ENCODE measurements around the gene SH3RF2. TPM values are rescaled to one million over a fixed set of nuclear protein-coding genes. Genes with fewer than 3 reads are reported as not detected.

SH3RF2 gene
- polyA plus RNA-seq, 1 experiment, result 0.45 TPM

- peaks cover 8% of the 10 kb centered on the region for H3K27me3 ChIP-seq (ENCODE audit: control insufficient read depth, insufficient read depth, low read length)
- CTCF ChIA-PET, result no interaction called here
These were observed 30.0 kb upstream of the SH3RF2 start for GRCh38 chr5:145906401-145906800.

GRCh38 chr5:145908206-145908960 is 28.0 kb upstream of the SH3RF2 start:
- H3K4me3 ChIP-seq (ENCODE audit: low read depth, low read length), result no peak overlapping the region
- no peak for DNase-seq (ENCODE audit: low read depth)
- no peaks in the 10 kb centered on the region for H3K36me3 ChIP-seq (ENCODE audit: control insufficient read depth, insufficient read depth, low read length)
- TF ChIP-seq, protein P1, sequence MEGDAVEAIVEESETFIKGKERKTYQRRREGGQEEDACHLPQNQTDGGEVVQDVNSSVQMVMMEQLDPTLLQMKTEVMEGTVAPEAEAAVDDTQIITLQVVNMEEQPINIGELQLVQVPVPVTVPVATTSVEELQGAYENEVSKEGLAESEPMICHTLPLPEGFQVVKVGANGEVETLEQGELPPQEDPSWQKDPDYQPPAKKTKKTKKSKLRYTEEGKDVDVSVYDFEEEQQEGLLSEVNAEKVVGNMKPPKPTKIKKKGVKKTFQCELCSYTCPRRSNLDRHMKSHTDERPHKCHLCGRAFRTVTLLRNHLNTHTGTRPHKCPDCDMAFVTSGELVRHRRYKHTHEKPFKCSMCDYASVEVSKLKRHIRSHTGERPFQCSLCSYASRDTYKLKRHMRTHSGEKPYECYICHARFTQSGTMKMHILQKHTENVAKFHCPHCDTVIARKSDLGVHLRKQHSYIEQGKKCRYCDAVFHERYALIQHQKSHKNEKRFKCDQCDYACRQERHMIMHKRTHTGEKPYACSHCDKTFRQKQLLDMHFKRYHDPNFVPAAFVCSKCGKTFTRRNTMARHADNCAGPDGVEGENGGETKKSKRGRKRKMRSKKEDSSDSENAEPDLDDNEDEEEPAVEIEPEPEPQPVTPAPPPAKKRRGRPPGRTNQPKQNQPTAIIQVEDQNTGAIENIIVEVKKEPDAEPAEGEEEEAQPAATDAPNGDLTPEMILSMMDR (IDR thresholded peaks at IDR 0.05; ENCODE audit: insufficient read depth, low read depth, low read length), result no peak
- ChIA-PET CTCF (interaction anchor here (0.7 to 1.3 kb wide), 3 partner anchors 19 to 143 kb away, joined by 3 read pairs; no protein-coding TSS in a partner anchor), POLR2A (no interaction called here)
- H3K27me3 ChIP-seq (ENCODE audit: control insufficient read depth, insufficient read depth, low read length), result peaks cover 7% of the 10 kb centered on the region

More at GRCh38 chr5:145906401-145906800, 30.0 kb upstream of the SH3RF2 start:
- POLR2A ChIA-PET, result no interaction called here
- Histone ChIP-seq H3K36me3 (ENCODE audit: control insufficient read depth, insufficient read depth, low read length) (no peaks in the 10 kb centered on the region), H3K4me3 (ENCODE audit: low read depth, low read length) (no peak overlapping the region)
- no peak for DNase-seq (ENCODE audit: low read depth)
- TF ChIP-seq, protein P1 (IDR thresholded peaks at IDR 0.05; ENCODE audit: insufficient read depth, low read depth, low read length), result no peak

- TF ChIP-seq, protein P1 (IDR thresholded peaks at IDR 0.05; ENCODE audit: insufficient read depth, low read depth, low read length), result no peak
- no peaks in the 10 kb centered on the region for H3K36me3 ChIP-seq (ENCODE audit: control insufficient read depth, insufficient read depth, low read length)
- ChIA-PET CTCF (interaction anchor here (0.9 to 1.1 kb wide), 2 partner anchors 9 to 24 kb away, joined by 3 to 4 read pairs; no protein-coding TSS in a partner anchor), POLR2A (no interaction called here)
- H3K4me3 ChIP-seq (ENCODE audit: low read depth, low read length), result no peak overlapping the region
- peaks cover 10% of the 10 kb centered on the region for H3K27me3 ChIP-seq (ENCODE audit: control insufficient read depth, insufficient read depth, low read length)
- no peak for DNase-seq (ENCODE audit: low read depth)
These were observed 25.2 kb upstream of the SH3RF2 start for GRCh38 chr5:145911164-145911563.

- TF ChIP-seq, protein P1 (IDR thresholded peaks at IDR 0.05; ENCODE audit: insufficient read depth, low read depth, low read length), result no peak
- ChIA-PET CTCF (interaction anchor here (0.9 kb wide), 1 partner anchor 14 kb away, joined by 5 read pairs; no protein-coding TSS in a partner anchor), POLR2A (no interaction called here)
- H3K27me3 ChIP-seq (ENCODE audit: control insufficient read depth, insufficient read depth, low read length), result peaks cover 10% of the 10 kb centered on the region
- H3K4me3 ChIP-seq (ENCODE audit: low read depth, low read length), result no peak overlapping the region
- no peaks in the 10 kb centered on the region for H3K36me3 ChIP-seq (ENCODE audit: control insufficient read depth, insufficient read depth, low read length)
- no peak for DNase-seq (ENCODE audit: low read depth)
These were observed 24.4 kb upstream of the SH3RF2 start for GRCh38 chr5:145912019-145912418.

- CTCF ChIA-PET, result interaction anchor here (0.9 kb wide), 1 partner anchor 13 kb away, joined by 5 read pairs; no protein-coding TSS in a partner anchor
- peaks cover 11% of the 10 kb centered on the region for H3K27me3 ChIP-seq (ENCODE audit: control insufficient read depth, insufficient read depth, low read length)
These were observed 23.8 kb upstream of the SH3RF2 start for GRCh38 chr5:145912594-145912993.

More at GRCh38 chr5:145912594-145912993, 23.8 kb upstream of the SH3RF2 start:
- POLR2A ChIA-PET, result no interaction called here
- TF ChIP-seq, protein P1 (IDR thresholded peaks at IDR 0.05; ENCODE audit: insufficient read depth, low read depth, low read length), result no peak
- no peak overlapping the region for H3K4me3 ChIP-seq (ENCODE audit: low read depth, low read length)
- DNase-seq (ENCODE audit: low read depth), result no peak
- H3K36me3 ChIP-seq (ENCODE audit: control insufficient read depth, insufficient read depth, low read length), result no peaks in the 10 kb centered on the region
